GM10266 (cell line): ENCODE measurements around the gene ESPL1.
A peak's percentile ranks its signal among the peaks of the same experiment; 100 is the strongest.
"Not testable (repeated sequence)": the region's sequence is repeated elsewhere in the genome, so short reads cannot be mapped to it uniquely, and the experiment has no call there.

Experiments used
- DNase-seq: peaks from one replicate; pipeline ENCODE4 v3.0.0; 2012; ENCODE audit errors: extremely low spot score
- TF ChIP-seq, protein P1 (sequence below): IDR thresholded peaks from 2 replicates; pipeline ENCODE4 v1.5.1; 2012; ENCODE audit warnings: mild to moderate bottlenecking, low read depth; ENCODE audit not compliant: control insufficient read depth, insufficient read depth; ENCODE audit errors: missing control alignments

ESPL1 gene

DNA sequence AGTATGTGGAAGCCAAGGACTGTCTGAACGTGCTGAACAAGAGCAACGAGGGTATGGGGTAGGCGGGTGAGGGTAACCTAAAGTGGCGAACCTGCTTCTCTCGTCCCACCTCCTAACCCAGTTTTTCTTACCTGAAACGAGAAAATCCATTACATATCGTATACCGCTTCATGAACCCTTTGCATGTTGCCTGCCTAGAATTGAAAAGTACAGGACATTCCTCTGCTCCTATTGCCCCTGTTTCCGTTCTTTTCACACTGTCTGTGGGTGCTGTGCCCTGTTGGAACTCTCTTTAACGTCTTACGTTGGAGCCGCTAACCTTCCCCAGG, 27.8 kb downstream of the ESPL1 start:
- no peak for DNase-seq
- TF ChIP-seq, protein P1, sequence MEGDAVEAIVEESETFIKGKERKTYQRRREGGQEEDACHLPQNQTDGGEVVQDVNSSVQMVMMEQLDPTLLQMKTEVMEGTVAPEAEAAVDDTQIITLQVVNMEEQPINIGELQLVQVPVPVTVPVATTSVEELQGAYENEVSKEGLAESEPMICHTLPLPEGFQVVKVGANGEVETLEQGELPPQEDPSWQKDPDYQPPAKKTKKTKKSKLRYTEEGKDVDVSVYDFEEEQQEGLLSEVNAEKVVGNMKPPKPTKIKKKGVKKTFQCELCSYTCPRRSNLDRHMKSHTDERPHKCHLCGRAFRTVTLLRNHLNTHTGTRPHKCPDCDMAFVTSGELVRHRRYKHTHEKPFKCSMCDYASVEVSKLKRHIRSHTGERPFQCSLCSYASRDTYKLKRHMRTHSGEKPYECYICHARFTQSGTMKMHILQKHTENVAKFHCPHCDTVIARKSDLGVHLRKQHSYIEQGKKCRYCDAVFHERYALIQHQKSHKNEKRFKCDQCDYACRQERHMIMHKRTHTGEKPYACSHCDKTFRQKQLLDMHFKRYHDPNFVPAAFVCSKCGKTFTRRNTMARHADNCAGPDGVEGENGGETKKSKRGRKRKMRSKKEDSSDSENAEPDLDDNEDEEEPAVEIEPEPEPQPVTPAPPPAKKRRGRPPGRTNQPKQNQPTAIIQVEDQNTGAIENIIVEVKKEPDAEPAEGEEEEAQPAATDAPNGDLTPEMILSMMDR = no peak

GRCh38 chr12:53297106-53297505, 29.0 kb downstream of the ESPL1 start:
- DNase-seq = not testable (repeated sequence)

GRCh38 chr12:53298164-53298563, 30.1 kb downstream of the ESPL1 start:
- DNase-seq = no peak
- TF ChIP-seq, protein P1 = no peak

GRCh38 chr12:53299101-53299453, 31.0 kb downstream of the ESPL1 start:
- TF ChIP-seq, protein P1 = no peak
- no peak for DNase-seq

GRCh38 chr12:53299454-53300180, 31.5 kb downstream of the ESPL1 start, which contains the start of gene MYG1:
TSS of gene MYG1 (plus strand) at chr12:53299695. CDS start at chr12:53299738, 43 bp downstream.
- TF ChIP-seq, protein P1 = no peak
- peak; percentile 82 for DNase-seq

- DNase-seq = no peak
- TF ChIP-seq, protein P1 = no peak
Observed at GRCh38 chr12:53300187-53300586, 32.1 kb downstream of the ESPL1 start.

DNA sequence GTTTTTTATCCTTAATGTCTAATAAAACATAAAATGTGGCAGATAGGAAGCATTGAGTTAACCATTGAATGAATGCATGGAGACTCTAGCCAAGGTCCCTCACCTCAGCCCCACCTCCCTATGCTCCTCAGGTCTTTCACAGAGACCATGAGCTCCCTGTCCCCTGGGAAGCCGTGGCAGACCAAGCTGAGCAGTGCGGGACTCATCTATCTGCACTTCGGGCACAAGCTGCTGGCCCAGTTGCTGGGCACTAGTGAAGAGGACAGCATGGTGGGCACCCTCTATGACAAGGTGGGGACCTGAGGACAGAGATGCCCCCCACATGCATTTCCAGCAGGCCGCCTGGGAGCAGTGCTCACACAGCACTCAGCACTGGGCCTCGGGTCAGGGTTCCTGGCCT, 34.8 kb downstream of the ESPL1 start:
- DNase-seq = no peak
- TF ChIP-seq, protein P1 = no peak

- TF ChIP-seq, protein P1 = no peak
- DNase-seq = no peak
Observed at GRCh38 chr12:53306826-53307225, 38.7 kb downstream of the ESPL1 start.
